HCT116 (cell line): ENCODE results near the gene SLC8A1.

Experiments used
- CBX3 ChIP-seq: IDR thresholded peaks from 2 replicates; pipeline ENCODE4 v1.6.1; 2012; ENCODE audit warnings: low read depth
- EGR1 ChIP-seq: IDR thresholded peaks from 2 replicates; pipeline ENCODE4 v1.6.1; 2012; ENCODE audit warnings: low read depth
- ELF1 ChIP-seq: IDR thresholded peaks from 2 replicates; pipeline ENCODE4 v1.6.1; 2012; ENCODE audit warnings: low read depth, borderline replicate concordance
- FOSL1 ChIP-seq: IDR thresholded peaks from 2 replicates; pipeline ENCODE4 v1.6.1; 2012; ENCODE audit warnings: low read depth
- POLR2A ChIP-seq: IDR thresholded peaks from 2 replicates; pipeline ENCODE4 v1.7.0; 2011; ENCODE audit warnings: borderline replicate concordance; ENCODE audit not compliant: insufficient read depth, insufficient read length; ENCODE audit errors: extremely low read depth
- POLR2AphosphoS5 ChIP-seq: IDR thresholded peaks from 2 replicates; pipeline ENCODE4 v1.6.1; 2011; ENCODE audit warnings: mild to moderate bottlenecking, low read depth, low read length, moderate library complexity
- RAD21 ChIP-seq: IDR thresholded peaks from 2 replicates; pipeline ENCODE4 v1.6.1; 2012; ENCODE audit warnings: low read depth, mild to moderate bottlenecking
- SIN3A ChIP-seq: IDR thresholded peaks from 2 replicates; pipeline ENCODE4 v1.6.1; 2012; ENCODE audit warnings: low read depth
- SP1 ChIP-seq: IDR thresholded peaks from 2 replicates; pipeline ENCODE4 v1.6.1; 2012; ENCODE audit warnings: low read depth
- ZFX ChIP-seq: fragments of 450-650 bp; IDR thresholded peaks from 2 replicates; pipeline ENCODE4 v1.6.1; 2017
- TF ChIP-seq, protein P1 (sequence below), 3 experiments: fragments of 200-600 bp in 1 of 3; sonication (generic) in 1 of 3; IDR thresholded peaks in 2 of 3; conservative IDR thresholded peaks in 1 of 3; 2 replicates each; pipeline ENCODE4 v1.5.1; 2012 to 2017; ENCODE audit warnings: low read depth in 2 of 3, low read length in 2 of 3, antibody characterized with exemption in 1 of 3, borderline replicate concordance in 1 of 3, control low read depth in 1 of 3, mild to moderate bottlenecking in 1 of 3, mixed read lengths in 1 of 3, mixed run types in 1 of 3, moderate library complexity in 1 of 3; ENCODE audit not compliant: insufficient read depth in 1 of 3
- TF ChIP-seq, protein P2 (sequence below): IDR thresholded peaks from 2 replicates; pipeline ENCODE4 v1.6.1; 2012

DNA sequence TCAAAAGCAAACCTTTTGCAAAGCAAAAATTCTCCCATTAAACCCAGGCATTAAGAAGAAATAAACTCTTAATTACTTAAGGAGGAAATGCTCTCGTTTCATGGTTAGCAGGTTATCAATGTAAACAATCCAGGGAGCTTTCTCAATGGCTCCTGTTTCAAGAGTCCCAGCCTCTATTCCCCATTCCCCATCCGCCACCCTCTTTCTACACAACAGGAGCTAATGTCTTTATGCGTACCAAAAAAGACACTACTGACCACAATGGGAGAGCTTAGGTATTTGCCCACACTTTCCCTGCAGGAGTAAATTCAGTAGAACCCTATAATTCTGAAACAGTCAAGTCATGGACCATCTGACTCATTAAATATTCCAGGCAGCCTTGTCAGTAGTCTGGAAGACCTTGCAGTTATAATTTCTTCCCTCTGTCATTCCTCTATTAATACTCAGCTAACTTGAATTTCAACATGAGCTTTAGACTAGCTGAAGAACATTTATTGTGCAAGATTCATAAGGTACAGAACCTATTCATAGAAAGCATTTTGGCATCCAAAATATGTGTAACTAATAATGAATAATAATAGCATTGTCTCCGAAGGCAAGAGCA lies 48.6 kb downstream of the SLC8A1 start:
- no peak for TF ChIP-seq RAD21
- TF ChIP-seq ZFX = no peak
- no peak for TF ChIP-seq SIN3A
- no peak for TF ChIP-seq POLR2AphosphoS5
- no peak for TF ChIP-seq POLR2A
- TF ChIP-seq CBX3 = no peak
- no peak for TF ChIP-seq SP1
- TF ChIP-seq, protein P1, sequence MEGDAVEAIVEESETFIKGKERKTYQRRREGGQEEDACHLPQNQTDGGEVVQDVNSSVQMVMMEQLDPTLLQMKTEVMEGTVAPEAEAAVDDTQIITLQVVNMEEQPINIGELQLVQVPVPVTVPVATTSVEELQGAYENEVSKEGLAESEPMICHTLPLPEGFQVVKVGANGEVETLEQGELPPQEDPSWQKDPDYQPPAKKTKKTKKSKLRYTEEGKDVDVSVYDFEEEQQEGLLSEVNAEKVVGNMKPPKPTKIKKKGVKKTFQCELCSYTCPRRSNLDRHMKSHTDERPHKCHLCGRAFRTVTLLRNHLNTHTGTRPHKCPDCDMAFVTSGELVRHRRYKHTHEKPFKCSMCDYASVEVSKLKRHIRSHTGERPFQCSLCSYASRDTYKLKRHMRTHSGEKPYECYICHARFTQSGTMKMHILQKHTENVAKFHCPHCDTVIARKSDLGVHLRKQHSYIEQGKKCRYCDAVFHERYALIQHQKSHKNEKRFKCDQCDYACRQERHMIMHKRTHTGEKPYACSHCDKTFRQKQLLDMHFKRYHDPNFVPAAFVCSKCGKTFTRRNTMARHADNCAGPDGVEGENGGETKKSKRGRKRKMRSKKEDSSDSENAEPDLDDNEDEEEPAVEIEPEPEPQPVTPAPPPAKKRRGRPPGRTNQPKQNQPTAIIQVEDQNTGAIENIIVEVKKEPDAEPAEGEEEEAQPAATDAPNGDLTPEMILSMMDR (IDR thresholded peaks at IDR 0.05 in 2 of 3, conservative IDR thresholded peaks at IDR 0.05 in 1 of 3; ENCODE audit: borderline replicate concordance in 1 of 3, insufficient read depth in 1 of 3, low read depth in 2 of 3, low read length in 2 of 3) = no peak
- no peak for TF ChIP-seq FOSL1
- TF ChIP-seq, protein P2, sequence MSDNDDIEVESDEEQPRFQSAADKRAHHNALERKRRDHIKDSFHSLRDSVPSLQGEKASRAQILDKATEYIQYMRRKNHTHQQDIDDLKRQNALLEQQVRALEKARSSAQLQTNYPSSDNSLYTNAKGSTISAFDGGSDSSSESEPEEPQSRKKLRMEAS = no peak
- no peak for TF ChIP-seq ELF1
- no peak for TF ChIP-seq EGR1
